Muscle layer of colon (tissue), 2 donors: ENCODE measurements around the gene EPHB6.

ENCODE experiments used
- H3K27ac ChIP-seq: one replicate; pipeline ENCODE4 v1.7.0; 2013; ENCODE audit warnings: low read depth, mild to moderate bottlenecking, low read length, moderate library complexity
- H3K27me3 ChIP-seq, 2 donors: one replicate each; pipeline ENCODE4 v1.7.0; 2013; ENCODE audit warnings: low read length in 2 of 2, mild to moderate bottlenecking in 2 of 2; ENCODE audit not compliant: insufficient read depth in 2 of 2, control insufficient read depth in 1 of 2
- H3K36me3 ChIP-seq: one replicate; pipeline ENCODE4 v1.7.0; 2013; ENCODE audit warnings: mild to moderate bottlenecking, low read length; ENCODE audit not compliant: insufficient read depth
- H3K4me1 ChIP-seq: one replicate; pipeline ENCODE4 v1.7.0; 2013; ENCODE audit warnings: mild to moderate bottlenecking, low read length; ENCODE audit not compliant: insufficient read depth
- H3K4me3 ChIP-seq, 2 donors: one replicate each; pipeline ENCODE4 v1.7.0; 2013; ENCODE audit warnings: low read length in 2 of 2, low read depth in 1 of 2, mild to moderate bottlenecking in 1 of 2, moderate library complexity in 1 of 2
- H3K9ac ChIP-seq: one replicate; pipeline ENCODE4 v1.7.0; 2013; ENCODE audit warnings: low read length
- H3K9me3 ChIP-seq: one replicate; pipeline ENCODE4 v1.7.0; 2013; ENCODE audit warnings: mild to moderate bottlenecking, low read length
- donor health status: abdominal sarcoma.
- donor health status: Adenocarcinoma of cecum.

EPHB6 gene

GRCh38 chr7:142873871-142874270, 19.0 kb downstream of the EPHB6 start:
- Histone ChIP-seq H3K36me3 (no peaks in the 10 kb centered on the region), H3K4me1 (no peaks in the 10 kb centered on the region), H3K9me3 (no peaks in the 10 kb centered on the region), H3K9ac (no peak overlapping the region), H3K27ac (no peak overlapping the region), H3K27me3 (no peaks in the 10 kb centered on the region), H3K4me3 (no peak overlapping the region)

- Histone ChIP-seq H3K36me3 (no peaks in the 10 kb centered on the region), H3K9ac (no peak overlapping the region), H3K9me3 (no peaks in the 10 kb centered on the region), H3K4me3 (no peak overlapping the region), H3K27me3 (no peaks in the 10 kb centered on the region), H3K27ac (no peak overlapping the region), H3K4me1 (no peaks in the 10 kb centered on the region)
Measured at GRCh38 chr7:142874409-142874808, 19.5 kb downstream of the EPHB6 start.

GRCh38 chr7:142874837-142875236, 20.0 kb downstream of the EPHB6 start:
- Histone ChIP-seq H3K4me3 (no peak overlapping the region), H3K9ac (no peak overlapping the region), H3K9me3 (no peaks in the 10 kb centered on the region), H3K36me3 (no peaks in the 10 kb centered on the region), H3K27ac (no peak overlapping the region), H3K27me3 (no peaks in the 10 kb centered on the region), H3K4me1 (no peaks in the 10 kb centered on the region)

GRCh38 chr7:142875456-142875855, 20.6 kb downstream of the EPHB6 start:
- H3K9me3 ChIP-seq, result no peaks in the 10 kb centered on the region
- no peaks in the 10 kb centered on the region for H3K4me1 ChIP-seq
- H3K36me3 ChIP-seq, result no peaks in the 10 kb centered on the region
- H3K27me3 ChIP-seq, result no peaks in the 10 kb centered on the region
- no peak overlapping the region for H3K27ac ChIP-seq
- H3K4me3 ChIP-seq, result no peak overlapping the region
- no peak overlapping the region for H3K9ac ChIP-seq

GRCh38 chr7:142876236-142876960, 21.5 kb downstream of the EPHB6 start:
- Histone ChIP-seq H3K9me3 (no peaks in the 10 kb centered on the region), H3K27me3 (no peaks in the 10 kb centered on the region), H3K4me1 (no peaks in the 10 kb centered on the region), H3K36me3 (no peaks in the 10 kb centered on the region), H3K4me3 (no peak overlapping the region), H3K27ac (no peak overlapping the region), H3K9ac (no peak overlapping the region)

- no peak overlapping the region for H3K27ac ChIP-seq
- no peaks in the 10 kb centered on the region for H3K36me3 ChIP-seq
- no peaks in the 10 kb centered on the region for H3K9me3 ChIP-seq
- H3K9ac ChIP-seq, result no peak overlapping the region
- no peaks in the 10 kb centered on the region for H3K4me1 ChIP-seq
- H3K4me3 ChIP-seq, result no peak overlapping the region
- no peaks in the 10 kb centered on the region for H3K27me3 ChIP-seq
Measured at GRCh38 chr7:142876991-142877910, 22.4 kb downstream of the EPHB6 start.

GRCh38 chr7:142878315-142878714, 23.4 kb downstream of the EPHB6 start:
- H3K27ac ChIP-seq, result no peak overlapping the region
- H3K4me1 ChIP-seq, result no peaks in the 10 kb centered on the region

GRCh38 chr7:142879060-142879459, 24.2 kb downstream of the EPHB6 start:
- Histone ChIP-seq H3K27me3 (no peaks in the 10 kb centered on the region), H3K36me3 (no peaks in the 10 kb centered on the region), H3K27ac (no peak overlapping the region), H3K9ac (no peak overlapping the region), H3K9me3 (no peaks in the 10 kb centered on the region), H3K4me1 (no peaks in the 10 kb centered on the region), H3K4me3 (no peak overlapping the region)

More at GRCh38 chr7:142878315-142878714, 23.4 kb downstream of the EPHB6 start:
- H3K9me3 ChIP-seq, result no peaks in the 10 kb centered on the region
- H3K9ac ChIP-seq, result no peak overlapping the region
- H3K36me3 ChIP-seq, result no peaks in the 10 kb centered on the region
- H3K4me3 ChIP-seq, result no peak overlapping the region
- no peaks in the 10 kb centered on the region for H3K27me3 ChIP-seq

GRCh38 chr7:142880876-142881505, 26.1 kb downstream of the EPHB6 start:
- no peak overlapping the region for H3K27ac ChIP-seq
- no peaks in the 10 kb centered on the region for H3K4me1 ChIP-seq

GRCh38 chr7:142881586-142882337, 26.9 kb downstream of the EPHB6 start:
- Histone ChIP-seq H3K36me3 (no peaks in the 10 kb centered on the region), H3K9me3 (no peaks in the 10 kb centered on the region), H3K27me3 (no peaks in the 10 kb centered on the region), H3K27ac (no peak overlapping the region), H3K4me3 (no peak overlapping the region), H3K9ac (no peak overlapping the region), H3K4me1 (no peaks in the 10 kb centered on the region)

More at GRCh38 chr7:142880876-142881505, 26.1 kb downstream of the EPHB6 start:
- Histone ChIP-seq H3K4me3 (no peak overlapping the region), H3K9me3 (no peaks in the 10 kb centered on the region), H3K27me3 (no peaks in the 10 kb centered on the region), H3K9ac (no peak overlapping the region), H3K36me3 (no peaks in the 10 kb centered on the region)

GRCh38 chr7:142882338-142882678, 27.4 kb downstream of the EPHB6 start:
- no peaks in the 10 kb centered on the region for H3K4me1 ChIP-seq
- no peaks in the 10 kb centered on the region for H3K36me3 ChIP-seq
- H3K9ac ChIP-seq, result no peak overlapping the region
- H3K27ac ChIP-seq, result no peak overlapping the region
- H3K4me3 ChIP-seq, result no peak overlapping the region
- H3K9me3 ChIP-seq, result no peaks in the 10 kb centered on the region
- H3K27me3 ChIP-seq, result no peaks in the 10 kb centered on the region
